Brain microvascular endothelial cell (primary cell): ENCODE measurements around the gene IFNAR2.
"Not testable (repeated sequence)": the region's sequence is repeated elsewhere in the genome, so short reads cannot be mapped to it uniquely, and the experiment has no call there.

ENCODE experiments used
- DNase-seq: peaks from one replicate; pipeline ENCODE4 v3.0.0-alpha.2; 2020
- H3K27ac ChIP-seq: fragments of 250-450 bp; sonication (Bioruptor Pico); 2 replicates; pipeline ENCODE4 v1.5.1; 2020; ENCODE audit warnings: mild to moderate bottlenecking, moderate library complexity
- H3K27me3 ChIP-seq: fragments of 250-450 bp; sonication (Bioruptor Pico); replicated peaks from 2 replicates; pipeline ENCODE4 v1.5.1; 2020; ENCODE audit warnings: mild to moderate bottlenecking
- H3K36me3 ChIP-seq: fragments of 250-450 bp; sonication (Bioruptor Pico); replicated peaks from 2 replicates; pipeline ENCODE4 v1.5.1; 2020; ENCODE audit warnings: mild to moderate bottlenecking
- H3K4me3 ChIP-seq: 2 replicates; pipeline ENCODE4 v1.5.1; 2011; ENCODE audit warnings: low read depth, mild to moderate bottlenecking, control low read depth, low read length, moderate library complexity
- in situ Hi-C: cut with HindIII; loops from 2 replicates; pipeline ENCODE4 v1.10.0; 2017; ENCODE audit warnings: low sequenced_read_pairs, low pct_ligation_motif_present
- TF ChIP-seq, protein P1 (sequence below): IDR thresholded peaks from 2 replicates; pipeline ENCODE4 v1.5.1; 2011; ENCODE audit warnings: low read depth, mild to moderate bottlenecking, moderate library complexity, low read length, control low read depth, inconsistent platforms; ENCODE audit errors: missing control alignments

The IFNAR2 gene

DNA sequence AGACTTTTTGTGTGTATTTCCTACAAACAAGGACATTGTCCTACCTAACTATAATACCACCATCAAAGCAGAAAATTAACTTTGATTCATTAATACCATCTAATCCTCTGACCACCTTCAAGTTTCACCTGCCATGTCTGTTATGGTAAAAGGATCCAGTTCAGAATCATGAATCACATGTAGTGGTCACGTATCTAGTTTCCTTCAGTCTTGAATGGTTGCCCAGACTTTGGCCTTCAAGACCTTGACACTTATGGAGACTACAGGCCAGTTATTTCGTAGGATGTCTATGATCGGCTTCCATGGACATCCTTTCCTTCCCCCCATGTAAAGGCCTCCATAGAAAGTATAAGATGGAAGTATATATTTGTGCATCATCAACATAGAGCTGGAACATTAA, 10.4 kb upstream of the IFNAR2 start:
- TF ChIP-seq, protein P1, sequence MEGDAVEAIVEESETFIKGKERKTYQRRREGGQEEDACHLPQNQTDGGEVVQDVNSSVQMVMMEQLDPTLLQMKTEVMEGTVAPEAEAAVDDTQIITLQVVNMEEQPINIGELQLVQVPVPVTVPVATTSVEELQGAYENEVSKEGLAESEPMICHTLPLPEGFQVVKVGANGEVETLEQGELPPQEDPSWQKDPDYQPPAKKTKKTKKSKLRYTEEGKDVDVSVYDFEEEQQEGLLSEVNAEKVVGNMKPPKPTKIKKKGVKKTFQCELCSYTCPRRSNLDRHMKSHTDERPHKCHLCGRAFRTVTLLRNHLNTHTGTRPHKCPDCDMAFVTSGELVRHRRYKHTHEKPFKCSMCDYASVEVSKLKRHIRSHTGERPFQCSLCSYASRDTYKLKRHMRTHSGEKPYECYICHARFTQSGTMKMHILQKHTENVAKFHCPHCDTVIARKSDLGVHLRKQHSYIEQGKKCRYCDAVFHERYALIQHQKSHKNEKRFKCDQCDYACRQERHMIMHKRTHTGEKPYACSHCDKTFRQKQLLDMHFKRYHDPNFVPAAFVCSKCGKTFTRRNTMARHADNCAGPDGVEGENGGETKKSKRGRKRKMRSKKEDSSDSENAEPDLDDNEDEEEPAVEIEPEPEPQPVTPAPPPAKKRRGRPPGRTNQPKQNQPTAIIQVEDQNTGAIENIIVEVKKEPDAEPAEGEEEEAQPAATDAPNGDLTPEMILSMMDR: no peak
- DNase-seq: no peak
- in situ Hi-C loops: no loop called here
- Histone ChIP-seq H3K4me3 (no peak overlapping the region), H3K36me3 (no peaks in the 10 kb centered on the region), H3K27ac (no peak overlapping the region), H3K27me3 (no peaks in the 10 kb centered on the region)

DNA sequence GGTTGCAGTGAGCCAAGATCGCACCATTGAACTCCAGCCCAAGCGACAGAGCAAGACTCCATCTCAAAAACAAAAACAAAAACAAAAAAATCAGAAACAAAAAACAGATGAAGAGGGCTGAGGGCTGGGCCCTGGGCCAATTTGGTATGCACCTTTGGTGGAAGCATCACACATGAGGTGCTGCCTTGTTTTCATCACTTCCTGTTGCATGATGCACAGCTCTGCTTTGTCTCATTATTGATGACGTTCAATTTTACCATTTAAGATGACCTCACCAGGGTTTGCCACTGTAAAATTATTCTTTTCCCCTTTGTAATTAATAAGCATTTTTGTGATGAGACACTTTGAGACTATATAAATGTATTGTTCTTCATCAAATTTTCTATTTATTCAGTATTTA, 9.8 kb upstream of the IFNAR2 start:
- H3K27me3 ChIP-seq: no peaks in the 10 kb centered on the region
- no peaks in the 10 kb centered on the region for H3K36me3 ChIP-seq
- H3K27ac ChIP-seq: no peak overlapping the region
- in situ Hi-C loops: no loop called here
- TF ChIP-seq, protein P1: no peak
- no peak overlapping the region for H3K4me3 ChIP-seq
- no peak for DNase-seq

DNA sequence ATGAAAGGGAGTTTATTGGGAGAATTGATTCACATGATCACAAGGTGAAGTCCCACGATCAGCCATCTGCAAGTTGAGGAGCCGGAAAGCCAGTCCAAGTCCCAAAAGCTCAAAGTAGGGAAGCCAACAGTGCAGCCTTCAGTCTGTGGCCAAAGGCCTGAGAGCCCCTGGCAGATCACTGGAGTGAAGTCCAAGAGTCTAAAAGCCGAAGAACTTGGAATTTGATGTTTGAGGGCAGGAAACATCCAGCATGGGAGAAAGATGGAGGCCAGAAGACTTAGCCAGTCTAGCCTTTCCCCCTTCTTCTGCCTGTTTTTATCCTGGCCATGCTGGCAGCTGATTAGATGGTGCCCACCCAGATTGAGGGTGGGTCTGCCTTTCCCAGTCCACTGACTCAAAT, 4.4 kb upstream of the IFNAR2 start:
- H3K27ac ChIP-seq, H3K4me3 ChIP-seq, H3K36me3 ChIP-seq, in situ Hi-C loops, DNase-seq, H3K27me3 ChIP-seq: not testable (repeated sequence)

DNA sequence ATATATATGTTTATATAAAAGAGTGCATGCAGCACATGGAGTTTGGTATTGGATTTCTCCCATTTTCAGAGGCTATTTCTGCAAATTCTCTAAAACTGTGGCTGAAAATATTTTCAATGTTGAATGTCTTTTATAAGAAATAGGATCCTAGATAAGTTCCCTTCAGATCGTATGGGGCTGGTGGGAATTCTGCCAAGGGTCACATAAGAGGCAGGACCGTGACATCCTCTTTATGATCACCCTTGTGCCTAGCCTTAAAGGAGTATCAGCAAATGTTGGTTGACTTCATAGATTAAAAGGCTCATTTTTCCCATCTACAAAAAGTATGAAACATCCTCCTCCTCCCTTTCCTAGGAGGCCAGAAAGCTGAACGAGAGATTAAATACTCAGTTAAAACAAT, 1.3 kb upstream of the IFNAR2 start:
- Histone ChIP-seq H3K27me3 (peaks cover 2% of the 10 kb centered on the region), H3K4me3 (no peak overlapping the region), H3K27ac (no peak overlapping the region), H3K36me3 (no peaks in the 10 kb centered on the region)
- no peak for DNase-seq
- in situ Hi-C loops: no loop called here
- TF ChIP-seq, protein P1: no peak

DNA sequence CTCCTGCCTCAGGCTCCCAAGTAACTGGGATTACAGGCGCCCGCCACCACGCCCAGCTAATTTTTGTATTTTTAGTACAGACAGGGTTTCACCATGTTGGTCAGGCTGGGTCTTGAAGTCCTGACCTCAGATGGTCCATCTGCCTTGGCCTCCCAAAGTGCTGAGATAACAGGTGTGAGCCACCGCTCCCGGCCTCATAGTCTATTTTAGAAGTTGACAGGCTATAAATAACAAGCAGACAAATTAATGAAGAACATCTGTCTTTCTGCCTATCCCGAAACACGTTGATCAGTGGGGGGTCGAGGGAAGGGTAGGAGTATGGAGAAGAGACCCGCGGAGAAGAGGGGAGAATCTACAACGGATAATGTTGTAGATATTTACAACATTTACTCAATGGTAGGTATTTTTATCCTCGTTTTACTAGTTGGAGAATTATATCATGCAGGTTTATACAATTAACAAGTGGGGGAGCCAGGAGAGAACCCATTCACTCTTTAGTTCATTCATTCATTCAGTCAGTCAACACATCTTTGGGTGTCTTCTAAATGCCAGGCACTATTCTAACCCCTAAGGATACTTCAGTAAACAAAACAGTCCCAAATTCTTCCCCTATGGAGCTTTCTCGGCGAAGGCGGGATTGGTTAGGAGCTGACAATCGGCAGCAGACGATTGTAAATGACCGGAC, 497 bp upstream of the IFNAR2 start:
- TF ChIP-seq, protein P1: no peak
- in situ Hi-C loops: no loop called here
- Histone ChIP-seq H3K4me3 (peak overlapping the region; percentile 45), H3K27me3 (peaks cover 2% of the 10 kb centered on the region), H3K36me3 (no peaks in the 10 kb centered on the region), H3K27ac (no peak overlapping the region)
- DNase-seq: no peak

DNA sequence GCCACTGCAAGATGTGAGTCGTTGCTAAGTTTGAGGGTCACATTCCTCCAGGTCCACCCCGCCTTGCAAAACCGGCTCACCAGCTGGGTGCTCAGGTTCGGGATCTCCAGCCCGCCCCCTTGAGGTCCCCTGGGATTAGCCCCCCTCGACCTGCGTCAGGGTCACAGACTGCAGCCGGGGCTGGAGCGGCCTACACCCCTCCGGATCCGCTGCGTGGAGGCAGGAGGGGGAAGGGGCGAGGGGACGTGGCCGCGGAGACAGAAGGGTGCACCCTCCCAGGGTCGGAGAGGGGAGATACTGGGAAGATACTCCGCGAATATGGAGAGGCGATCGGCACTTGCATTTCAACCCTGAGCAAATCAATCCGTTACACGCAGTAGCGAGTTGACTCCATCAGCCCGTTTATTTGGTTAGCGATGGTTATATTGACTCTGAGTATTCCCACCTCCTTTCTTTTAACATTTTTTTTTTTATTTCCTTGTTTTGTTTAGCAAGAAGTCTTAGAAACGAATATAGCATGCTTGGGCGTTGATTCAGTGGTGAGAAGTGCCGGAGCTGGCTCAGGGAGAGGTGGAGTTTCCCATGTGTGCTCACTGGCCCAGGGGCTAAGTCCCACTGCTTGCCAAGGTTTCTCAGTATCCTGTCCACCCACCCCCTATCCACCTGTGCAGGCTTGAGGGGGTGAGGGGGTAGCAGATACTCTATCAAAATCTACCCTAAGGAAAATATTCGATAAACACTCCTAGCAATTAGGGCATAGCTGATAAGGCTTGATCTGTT, 997 bp downstream of the IFNAR2 start:
- peak; percentile 54 for DNase-seq
- in situ Hi-C loops: no loop called here
- Histone ChIP-seq H3K4me3 (peak overlapping the region; percentile 82), H3K36me3 (no peaks in the 10 kb centered on the region), H3K27me3 (peaks cover 2% of the 10 kb centered on the region), H3K27ac (peak overlapping the region; percentile 76)
- TF ChIP-seq, protein P1: peak; percentile 25
